ENCODE data around the gene BTAF1. TPM values are rescaled to one million over a fixed set of nuclear protein-coding genes. Genes with fewer than 3 reads are reported as not detected.

BTAF1 gene
- total RNA-seq, 3 donors from 2014 or later (not counting 1 experiment from before 2014, with no cell fraction given): 77.3 to 88.7 (median 80.7) TPM

- no peaks in the 10 kb centered on the region for H3K27me3 ChIP-seq (ENCODE audit: control insufficient read depth, insufficient read depth, low read length)
- TF ChIP-seq, protein P1, sequence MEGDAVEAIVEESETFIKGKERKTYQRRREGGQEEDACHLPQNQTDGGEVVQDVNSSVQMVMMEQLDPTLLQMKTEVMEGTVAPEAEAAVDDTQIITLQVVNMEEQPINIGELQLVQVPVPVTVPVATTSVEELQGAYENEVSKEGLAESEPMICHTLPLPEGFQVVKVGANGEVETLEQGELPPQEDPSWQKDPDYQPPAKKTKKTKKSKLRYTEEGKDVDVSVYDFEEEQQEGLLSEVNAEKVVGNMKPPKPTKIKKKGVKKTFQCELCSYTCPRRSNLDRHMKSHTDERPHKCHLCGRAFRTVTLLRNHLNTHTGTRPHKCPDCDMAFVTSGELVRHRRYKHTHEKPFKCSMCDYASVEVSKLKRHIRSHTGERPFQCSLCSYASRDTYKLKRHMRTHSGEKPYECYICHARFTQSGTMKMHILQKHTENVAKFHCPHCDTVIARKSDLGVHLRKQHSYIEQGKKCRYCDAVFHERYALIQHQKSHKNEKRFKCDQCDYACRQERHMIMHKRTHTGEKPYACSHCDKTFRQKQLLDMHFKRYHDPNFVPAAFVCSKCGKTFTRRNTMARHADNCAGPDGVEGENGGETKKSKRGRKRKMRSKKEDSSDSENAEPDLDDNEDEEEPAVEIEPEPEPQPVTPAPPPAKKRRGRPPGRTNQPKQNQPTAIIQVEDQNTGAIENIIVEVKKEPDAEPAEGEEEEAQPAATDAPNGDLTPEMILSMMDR (IDR thresholded peaks at IDR 0.05): no peak
- no peaks in the 10 kb centered on the region for H3K4me1 ChIP-seq (ENCODE audit: control insufficient read depth, insufficient read depth, low read length)
- H3K4me3 Mint-ChIP-seq: no peak overlapping the region
- no peaks in the 10 kb centered on the region for H3K9me3 ChIP-seq (ENCODE audit: control insufficient read depth, insufficient read depth, low read length)
- intact Hi-C loops (cut with micrococcal nuclease): no loop called here
- ATAC-seq (no peak), DNase-seq (no peak)
- peaks cover 51% of the 10 kb centered on the region for H3K36me3 ChIP-seq (ENCODE audit: control insufficient read depth, insufficient read depth, low read length)
- peaks cover 30% of the 10 kb centered on the region for H3K36me3 Mint-ChIP-seq
- H3K4me1 Mint-ChIP-seq: peaks cover 0 to 6% of the 10 kb centered on the region in 2 donors
- H3K4me3 ChIP-seq (ENCODE audit: low read length): no peak overlapping the region
- no peak overlapping the region for H3K27ac ChIP-seq (ENCODE audit: low read length)
- H3K9me3 Mint-ChIP-seq: no peaks in the 10 kb centered on the region
- no peak overlapping the region for H3K27ac Mint-ChIP-seq
- no peaks in the 10 kb centered on the region for H3K27me3 Mint-ChIP-seq (ENCODE audit: low read depth in 2 of 2)
- no CpG with 5 or more reads among the region's 1 CpG for WGBS (ENCODE audit: insufficient coverage)
These were observed 68.5 kb downstream of the BTAF1 start for GRCh38 chr10:91992031-91992430.

DNA sequence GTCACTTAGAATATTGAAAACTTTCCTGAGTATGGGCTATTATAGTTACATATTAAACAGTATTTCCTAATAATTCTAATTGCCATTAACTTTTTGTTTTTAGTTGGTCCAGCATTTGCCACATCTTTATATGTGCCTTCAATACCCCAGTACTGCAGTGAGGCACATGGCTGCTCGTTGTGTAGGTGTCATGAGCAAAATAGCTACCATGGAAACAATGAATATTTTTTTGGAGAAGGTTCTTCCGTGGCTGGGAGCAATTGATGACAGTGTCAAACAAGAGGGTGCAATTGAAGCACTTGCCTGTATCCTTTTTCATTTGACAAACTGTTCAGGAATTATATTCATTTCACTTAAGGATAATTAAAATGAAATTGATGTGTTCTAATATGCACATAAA is 72.7 kb downstream of the BTAF1 start:
- H3K4me1 ChIP-seq (ENCODE audit: control insufficient read depth, insufficient read depth, low read length): no peaks in the 10 kb centered on the region
- 82% methylated on average over 2 of the region's 2 CpGs for WGBS (ENCODE audit: insufficient coverage)
- ATAC-seq: no peak
- peaks cover 8 to 15% of the 10 kb centered on the region in 2 donors for H3K4me1 Mint-ChIP-seq
- no peak overlapping the region for H3K4me3 ChIP-seq (ENCODE audit: low read length)
- no peak overlapping the region for H3K4me3 Mint-ChIP-seq
- H3K27me3 ChIP-seq (ENCODE audit: control insufficient read depth, insufficient read depth, low read length): no peaks in the 10 kb centered on the region
- H3K36me3 ChIP-seq (ENCODE audit: control insufficient read depth, insufficient read depth, low read length): peaks cover 48% of the 10 kb centered on the region
- no peak overlapping the region for H3K27ac ChIP-seq (ENCODE audit: low read length)
- TF ChIP-seq, protein P1 (IDR thresholded peaks at IDR 0.05): no peak
- H3K9me3 Mint-ChIP-seq: no peaks in the 10 kb centered on the region
- no peak overlapping the region for H3K27ac Mint-ChIP-seq
- peaks cover 10% of the 10 kb centered on the region for H3K36me3 Mint-ChIP-seq
- no peaks in the 10 kb centered on the region for H3K9me3 ChIP-seq (ENCODE audit: control insufficient read depth, insufficient read depth, low read length)
- no peaks in the 10 kb centered on the region for H3K27me3 Mint-ChIP-seq (ENCODE audit: low read depth in 2 of 2)
- DNase-seq: no peak
- intact Hi-C loops (cut with micrococcal nuclease): no loop called here

GRCh38 chr10:92001581-92001980 is 78.0 kb downstream of the BTAF1 start:
- H3K4me1 ChIP-seq (ENCODE audit: control insufficient read depth, insufficient read depth, low read length): no peaks in the 10 kb centered on the region
- H3K4me3 ChIP-seq (ENCODE audit: low read length): no peak overlapping the region
- Mint-ChIP-seq H3K9me3 (no peaks in the 10 kb centered on the region), H3K27me3 (ENCODE audit: low read depth in 2 of 2) (no peaks in the 10 kb centered on the region), H3K4me1 (peaks cover 8 to 15% of the 10 kb centered on the region in 2 donors), H3K27ac (no peak overlapping the region), H3K36me3 (peaks cover 10% of the 10 kb centered on the region), H3K4me3 (no peak overlapping the region)
- ATAC-seq: no peak
- TF ChIP-seq, protein P1 (IDR thresholded peaks at IDR 0.05): no peak
- H3K27ac ChIP-seq (ENCODE audit: low read length): no peak overlapping the region
- WGBS (ENCODE audit: insufficient coverage): 94% methylated on average over 2 of the region's 3 CpGs
- no peak for DNase-seq
- H3K9me3 ChIP-seq (ENCODE audit: control insufficient read depth, insufficient read depth, low read length): no peaks in the 10 kb centered on the region
- H3K27me3 ChIP-seq (ENCODE audit: control insufficient read depth, insufficient read depth, low read length): no peaks in the 10 kb centered on the region
- peaks cover 22% of the 10 kb centered on the region for H3K36me3 ChIP-seq (ENCODE audit: control insufficient read depth, insufficient read depth, low read length)
- intact Hi-C loops (cut with micrococcal nuclease): no loop called here

- WGBS (ENCODE audit: insufficient coverage): no CpG with 5 or more reads among the region's 2 CpGs
- ATAC-seq (no peak), DNase-seq (no peak)
- Histone ChIP-seq H3K4me1 (ENCODE audit: control insufficient read depth, insufficient read depth, low read length) (no peaks in the 10 kb centered on the region), H3K27me3 (ENCODE audit: control insufficient read depth, insufficient read depth, low read length) (no peaks in the 10 kb centered on the region), H3K36me3 (ENCODE audit: control insufficient read depth, insufficient read depth, low read length) (peaks cover 20% of the 10 kb centered on the region), H3K4me3 (ENCODE audit: low read length) (no peak overlapping the region), H3K9me3 (ENCODE audit: control insufficient read depth, insufficient read depth, low read length) (no peaks in the 10 kb centered on the region), H3K27ac (ENCODE audit: low read length) (no peak overlapping the region)
- Mint-ChIP-seq H3K27me3 (ENCODE audit: low read depth in 2 of 2) (no peaks in the 10 kb centered on the region), H3K9me3 (no peaks in the 10 kb centered on the region), H3K4me1 (peaks cover 8 to 15% of the 10 kb centered on the region in 2 donors), H3K4me3 (no peak overlapping the region), H3K27ac (no peak overlapping the region), H3K36me3 (peaks cover 10% of the 10 kb centered on the region)
- TF ChIP-seq, protein P1 (IDR thresholded peaks at IDR 0.05): no peak
- intact Hi-C loops (cut with micrococcal nuclease): no loop called here
These were observed 78.4 kb downstream of the BTAF1 start for GRCh38 chr10:92001995-92002394.

Data from natural killer cell (primary cell).